GM23338 (cell line): ENCODE results near the gene IFT88.

ENCODE experiments used
- CREB1 ChIP-seq: fragments of 250-450 bp; sonication (Bioruptor Pico); IDR thresholded peaks from 2 replicates; pipeline ENCODE4 v1.5.0; 2020; ENCODE audit warnings: low read depth, mild to moderate bottlenecking, moderate library complexity
- CTCF ChIP-seq, 2 experiments: fragments of 200-600 bp in 1 of 2; sonication (generic) in 1 of 2; conservative IDR thresholded peaks; 2 replicates each; pipeline versions ENCODE4 v1.5.1 to v1.6.1; 2016 to 2017; ENCODE audit warnings: antibody characterized with exemption in 2 of 2, low read depth in 2 of 2, mild to moderate bottlenecking in 2 of 2, moderate library complexity in 1 of 2
- EZH2 ChIP-seq: fragments of 200-600 bp; sonication (generic); IDR thresholded peaks from one replicate; pipeline ENCODE4 v1.8.0; 2017; ENCODE audit warnings: antibody characterized with exemption, mild to moderate bottlenecking, low read depth; ENCODE audit not compliant: unreplicated experiment
- EZH2phosphoT487 ChIP-seq: fragments of 200-600 bp; sonication (generic); IDR thresholded peaks from one replicate; pipeline ENCODE4 v1.8.1; 2018; ENCODE audit warnings: antibody characterized with exemption; ENCODE audit not compliant: unreplicated experiment
- NANOG ChIP-seq: IDR thresholded peaks from 2 replicates; pipeline ENCODE4 v1.6.1; 2016; ENCODE audit warnings: antibody characterized with exemption, borderline replicate concordance
- POLR2AphosphoS5 ChIP-seq: IDR thresholded peaks from 2 replicates; pipeline ENCODE4 v1.6.1; 2016; ENCODE audit warnings: antibody characterized with exemption, low read depth

- no peak for TF ChIP-seq EZH2
- TF ChIP-seq CTCF (conservative IDR thresholded peaks at IDR 0.05; ENCODE audit: low read depth in 2 of 2), result no peak
- TF ChIP-seq NANOG, result no peak
- TF ChIP-seq POLR2AphosphoS5, result no peak
- no peak for TF ChIP-seq EZH2phosphoT487
- TF ChIP-seq CREB1, result no peak
Observed at GRCh38 chr13:20738616-20739015, 171.7 kb downstream of the IFT88 start.
